DND-41 (cell line): ENCODE data around the gene NODAL.

Source experiments
- ATAC-seq: fragments of 200-7000 bp; cut with Tn5 transposase; 3 replicates; pipeline ENCODE4 v1.9.1; 2021; ENCODE audit warnings: low read depth; ENCODE audit not compliant: insufficient read depth
- DNase-seq: peaks from one replicate; pipeline ENCODE4 v3.0.0-alpha.2; 2020
- H2AFZ ChIP-seq: 2 replicates; pipeline ENCODE4 v1.6.0; 2012; ENCODE audit warnings: low read depth, low read length
- H3K27ac ChIP-seq: 2 replicates; pipeline ENCODE4 v1.5.1; 2012; ENCODE audit warnings: low read length, inconsistent platforms
- H3K27me3 ChIP-seq: fragments of 200-600 bp; sonication (generic); 2 replicates; pipeline ENCODE4 v1.6.0; 2012; ENCODE audit warnings: low read length, mild to moderate bottlenecking, inconsistent platforms; ENCODE audit not compliant: insufficient read depth, poor library complexity
- H3K36me3 ChIP-seq: 2 replicates; pipeline ENCODE4 v1.5.1; 2012; ENCODE audit warnings: low read length, inconsistent platforms; ENCODE audit not compliant: insufficient read depth
- H3K4me1 ChIP-seq: 2 replicates; pipeline ENCODE4 v1.5.1; 2012; ENCODE audit warnings: mild to moderate bottlenecking, low read length; ENCODE audit not compliant: insufficient read depth
- H3K4me2 ChIP-seq: 2 replicates; pipeline ENCODE4 v1.6.0; 2012; ENCODE audit warnings: mild to moderate bottlenecking, moderate library complexity, low read length, inconsistent platforms; ENCODE audit not compliant: insufficient read depth
- H3K4me3 ChIP-seq, 2 experiments: fragments of 200-600 bp in 1 of 2; shearing (Covaris generic) in 1 of 2; 2 replicates each; pipeline ENCODE4 v1.5.1; 2012 to 2016; ENCODE audit warnings: inconsistent platforms in 2 of 2, low read length in 2 of 2, mild to moderate bottlenecking in 2 of 2, low read depth in 1 of 2, moderate library complexity in 1 of 2
- H3K79me2 ChIP-seq: 2 replicates; pipeline ENCODE4 v1.6.0; 2012; ENCODE audit warnings: low read length, inconsistent platforms; ENCODE audit not compliant: insufficient read depth
- H3K9ac ChIP-seq: 2 replicates; pipeline ENCODE4 v1.6.0; 2012; ENCODE audit warnings: low read depth, mild to moderate bottlenecking, inconsistent platforms, low read length, moderate library complexity
- H3K9me3 ChIP-seq: 2 replicates; pipeline ENCODE4 v1.5.1; 2012; ENCODE audit warnings: low read length, moderate library complexity, mild to moderate bottlenecking, inconsistent platforms; ENCODE audit not compliant: insufficient read depth, severe bottlenecking
- H4K20me1 ChIP-seq: 2 replicates; pipeline ENCODE4 v1.6.0; 2012; ENCODE audit warnings: low read length; ENCODE audit not compliant: insufficient read depth
- CTCF ChIP-seq: IDR thresholded peaks from 2 replicates; pipeline ENCODE4 v1.5.1; 2012; ENCODE audit warnings: borderline replicate concordance, low read length, moderate library complexity, mild to moderate bottlenecking; ENCODE audit not compliant: poor library complexity, severe bottlenecking; ENCODE audit errors: extremely low read depth
- EZH2 ChIP-seq: IDR thresholded peaks from 3 replicates; pipeline ENCODE4 v1.6.1; 2012; ENCODE audit warnings: borderline replicate concordance, low read depth, mild to moderate bottlenecking, moderate library complexity, low read length, inconsistent platforms; ENCODE audit not compliant: severe bottlenecking

Gene NODAL

DNA sequence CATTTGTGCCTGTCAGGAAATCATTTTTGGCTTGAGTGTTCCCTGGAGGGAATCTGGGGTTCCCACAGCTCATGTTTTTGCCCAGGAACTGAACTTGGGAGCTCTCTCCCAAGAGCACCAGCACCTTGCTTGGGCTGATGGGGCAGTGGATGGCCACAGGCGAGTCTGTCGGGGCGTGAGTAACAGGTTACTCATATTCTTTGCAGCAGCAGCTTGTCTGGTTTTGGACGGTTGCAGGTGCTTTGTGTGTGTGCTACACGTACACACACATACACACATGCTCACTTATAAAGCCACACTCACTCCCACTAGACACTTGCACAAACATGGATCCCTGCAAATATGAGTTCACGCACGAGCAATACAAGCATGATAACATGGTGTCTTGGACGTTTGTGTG, 34.2 kb upstream of the NODAL start:
- Histone ChIP-seq H4K20me1 (peaks cover 28% of the 10 kb centered on the region), H3K9me3 (no peaks in the 10 kb centered on the region), H2AFZ (no peak overlapping the region), H3K27me3 (no peaks in the 10 kb centered on the region), H3K27ac (no peak overlapping the region), H3K79me2 (no peaks in the 10 kb centered on the region), H3K4me2 (no peak overlapping the region), H3K4me3 (no peak overlapping the region), H3K9ac (no peak overlapping the region), H3K36me3 (no peaks in the 10 kb centered on the region), H3K4me1 (peaks cover 33% of the 10 kb centered on the region)
- ATAC-seq (no peak), DNase-seq (no peak)
- no peak for TF ChIP-seq EZH2
- no peak for TF ChIP-seq CTCF

DNA sequence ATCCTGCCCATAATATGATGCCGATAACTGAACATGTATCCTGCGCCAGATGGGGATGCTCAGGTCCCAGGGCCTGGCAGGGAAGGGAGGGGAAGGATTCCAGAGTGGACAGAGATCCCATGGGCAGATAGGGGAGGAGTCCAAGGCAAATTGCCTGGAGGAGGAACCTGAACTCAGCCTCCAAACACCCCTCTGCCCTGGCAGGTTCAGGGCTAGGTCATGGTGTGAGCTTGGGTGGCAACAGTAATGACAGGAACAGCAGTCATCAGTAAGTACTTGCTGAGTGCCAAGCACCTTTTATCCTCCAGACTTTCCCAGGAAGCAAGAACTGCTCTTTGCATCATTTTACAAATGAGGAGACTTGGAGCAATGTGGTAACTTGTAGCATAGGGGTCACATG, 33.3 kb upstream of the NODAL start:
- Histone ChIP-seq H3K79me2 (no peaks in the 10 kb centered on the region), H3K27ac (no peak overlapping the region), H2AFZ (no peak overlapping the region), H4K20me1 (peaks cover 20% of the 10 kb centered on the region), H3K36me3 (no peaks in the 10 kb centered on the region), H3K4me2 (no peak overlapping the region), H3K4me1 (peaks cover 24% of the 10 kb centered on the region), H3K9ac (no peak overlapping the region), H3K4me3 (no peak overlapping the region), H3K9me3 (no peaks in the 10 kb centered on the region), H3K27me3 (no peaks in the 10 kb centered on the region)
- TF ChIP-seq CTCF (no peak), EZH2 (no peak)
- ATAC-seq, result no peak
- no peak for DNase-seq

DNA sequence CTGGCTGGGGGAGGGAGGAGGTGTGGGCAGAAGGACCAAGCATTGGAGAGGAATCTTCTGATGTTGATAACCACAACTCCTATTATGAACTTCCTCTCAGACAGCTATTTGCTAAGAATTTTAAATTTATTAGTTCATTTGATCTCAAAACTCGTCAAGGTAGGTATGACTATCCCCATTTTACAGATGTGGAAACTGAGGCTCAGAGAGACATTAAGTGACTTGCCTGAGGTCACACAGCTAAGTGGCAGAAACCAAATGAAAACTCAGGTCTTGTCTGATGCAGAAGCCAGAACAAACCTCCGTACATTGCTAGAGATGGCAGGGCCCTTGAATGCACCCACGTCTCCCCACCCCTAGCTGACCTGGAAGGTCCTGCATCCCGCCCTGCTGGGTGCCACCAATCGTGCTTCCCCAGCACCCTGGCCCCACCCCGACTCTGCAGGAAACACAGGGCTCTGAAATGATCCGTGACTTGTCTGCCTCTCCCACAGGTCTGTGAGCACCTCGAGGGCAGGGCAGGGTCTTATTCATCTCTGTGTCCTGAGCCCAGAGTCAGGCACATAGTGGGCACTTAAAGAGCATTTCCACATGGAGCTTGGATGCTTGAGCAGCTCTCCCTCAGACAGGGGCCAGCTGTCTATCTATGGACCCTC, 31.4 kb upstream of the NODAL start:
- Histone ChIP-seq H3K27ac (no peak overlapping the region), H3K9ac (no peak overlapping the region), H3K36me3 (no peaks in the 10 kb centered on the region), H3K4me3 (no peak overlapping the region), H3K4me1 (peaks cover 7% of the 10 kb centered on the region), H4K20me1 (peaks cover 17% of the 10 kb centered on the region; the same call in 1 of the 2 replicates), H3K9me3 (no peaks in the 10 kb centered on the region), H3K79me2 (no peaks in the 10 kb centered on the region), H2AFZ (no peak overlapping the region), H3K4me2 (no peak overlapping the region), H3K27me3 (no peaks in the 10 kb centered on the region)
- TF ChIP-seq EZH2, result no peak
- no peak for TF ChIP-seq CTCF
- DNase-seq, result no peak
- ATAC-seq, result no peak

DNA sequence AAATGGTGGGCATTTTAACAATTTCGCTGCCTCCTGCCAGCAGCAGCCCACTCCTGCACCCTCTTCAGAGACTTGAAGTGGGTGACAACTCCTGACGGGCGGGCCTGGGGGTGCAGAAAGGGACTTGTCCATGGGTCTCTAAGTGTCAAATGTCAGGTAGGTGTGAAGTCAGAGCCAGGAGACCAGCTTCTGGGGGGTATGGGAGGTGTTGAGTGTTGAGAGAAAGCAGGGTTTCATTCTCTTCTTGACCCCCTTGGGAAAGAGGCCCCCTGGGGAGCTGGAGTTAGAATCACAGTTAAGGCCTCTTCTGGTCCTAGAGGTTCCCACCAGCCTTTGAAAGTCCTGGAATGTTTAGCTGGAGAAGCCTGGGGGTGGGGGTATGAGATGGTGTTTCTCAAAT, 25.5 kb upstream of the NODAL start:
- Histone ChIP-seq H3K9ac (no peak overlapping the region), H3K4me1 (no peaks in the 10 kb centered on the region), H3K9me3 (no peaks in the 10 kb centered on the region), H3K79me2 (no peaks in the 10 kb centered on the region), H3K27ac (no peak overlapping the region), H3K4me2 (no peak overlapping the region), H4K20me1 (no peaks in the 10 kb centered on the region), H3K36me3 (no peaks in the 10 kb centered on the region), H3K27me3 (no peaks in the 10 kb centered on the region), H2AFZ (no peak overlapping the region), H3K4me3 (no peak overlapping the region)
- DNase-seq (no peak), ATAC-seq (no peak)
- TF ChIP-seq CTCF (no peak), EZH2 (no peak)
